GM12891 (cell line): ENCODE results near the gene MUC6.

ENCODE experiments used
- POLR2A ChIP-seq: IDR thresholded peaks from 2 replicates; pipeline ENCODE4 v1.6.1; 2011; ENCODE audit warnings: low read depth, low read length, control low read depth
- POLR2AphosphoS5 ChIP-seq: IDR thresholded peaks from 2 replicates; pipeline ENCODE4 v1.6.1; 2011; ENCODE audit warnings: low read depth, low read length, control low read depth
- SPI1 ChIP-seq: IDR thresholded peaks from 2 replicates; pipeline ENCODE4 v1.6.1; 2011; ENCODE audit warnings: low read depth, low read length, control low read depth
- TAF1 ChIP-seq: IDR thresholded peaks from 2 replicates; pipeline ENCODE4 v1.6.1; 2011; ENCODE audit warnings: low read depth, low read length, control low read depth

GRCh38 chr11:1049911-1050580, 13.5 kb upstream of the MUC6 start:
- no peak for TF ChIP-seq POLR2A
- no peak for TF ChIP-seq SPI1
- TF ChIP-seq TAF1 = no peak
- no peak for TF ChIP-seq POLR2AphosphoS5
